B cell (primary cell): ENCODE measurements around the gene GOLGA6L10.

Experiments
- CTCF ChIP-seq: fragments of 200-600 bp; IDR thresholded peaks from one replicate; pipeline ENCODE4 v1.8.0; 2022; ENCODE audit warnings: antibody characterized with exemption, mild to moderate bottlenecking
- EZH2 ChIP-seq: IDR thresholded peaks from 2 replicates; pipeline ENCODE4 v1.6.1; 2012; ENCODE audit warnings: borderline replicate concordance, low read depth, mild to moderate bottlenecking, moderate library complexity, low read length; ENCODE audit not compliant: insufficient read depth, poor library complexity, severe bottlenecking

GRCh38 chr15:82393671-82394070 is 44.4 kb upstream of the GOLGA6L10 start:
- TF ChIP-seq EZH2 (no peak), CTCF (no peak)
